Kidney capillary endothelial cell (primary cell): ENCODE data around the gene PDE3B.
A peak's percentile ranks its signal among the peaks of the same experiment; 100 is the strongest.
"Not testable (repeated sequence)": the region's sequence is repeated elsewhere in the genome, so short reads cannot be mapped to it uniquely, and the experiment has no call there.

ENCODE experiments used
- DNase-seq: peaks from one replicate; pipeline ENCODE4 v3.0.0-alpha.2; 2018; ENCODE audit warnings: low spot score

The PDE3B gene

DNA sequence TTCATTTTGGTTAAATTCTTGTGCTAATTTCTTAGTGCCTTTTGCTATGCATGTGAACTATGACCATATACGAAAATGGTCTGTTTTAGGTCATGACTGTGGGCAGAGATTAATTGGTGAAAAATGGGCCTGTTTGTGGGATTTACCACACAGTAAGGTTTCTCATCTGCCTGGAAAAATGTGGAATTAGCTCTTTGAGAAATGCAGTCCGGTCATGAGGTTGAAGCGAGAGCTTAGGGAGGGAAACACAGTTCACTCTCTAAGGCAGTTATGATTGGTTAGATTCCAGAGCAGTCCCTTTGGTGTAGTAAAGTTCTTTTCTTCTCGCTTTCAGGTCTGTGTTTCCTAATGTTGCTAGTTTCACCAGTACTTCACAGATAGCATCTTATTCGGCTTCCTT is 1.2 kb upstream of the PDE3B start:
- DNase-seq = no peak

DNA sequence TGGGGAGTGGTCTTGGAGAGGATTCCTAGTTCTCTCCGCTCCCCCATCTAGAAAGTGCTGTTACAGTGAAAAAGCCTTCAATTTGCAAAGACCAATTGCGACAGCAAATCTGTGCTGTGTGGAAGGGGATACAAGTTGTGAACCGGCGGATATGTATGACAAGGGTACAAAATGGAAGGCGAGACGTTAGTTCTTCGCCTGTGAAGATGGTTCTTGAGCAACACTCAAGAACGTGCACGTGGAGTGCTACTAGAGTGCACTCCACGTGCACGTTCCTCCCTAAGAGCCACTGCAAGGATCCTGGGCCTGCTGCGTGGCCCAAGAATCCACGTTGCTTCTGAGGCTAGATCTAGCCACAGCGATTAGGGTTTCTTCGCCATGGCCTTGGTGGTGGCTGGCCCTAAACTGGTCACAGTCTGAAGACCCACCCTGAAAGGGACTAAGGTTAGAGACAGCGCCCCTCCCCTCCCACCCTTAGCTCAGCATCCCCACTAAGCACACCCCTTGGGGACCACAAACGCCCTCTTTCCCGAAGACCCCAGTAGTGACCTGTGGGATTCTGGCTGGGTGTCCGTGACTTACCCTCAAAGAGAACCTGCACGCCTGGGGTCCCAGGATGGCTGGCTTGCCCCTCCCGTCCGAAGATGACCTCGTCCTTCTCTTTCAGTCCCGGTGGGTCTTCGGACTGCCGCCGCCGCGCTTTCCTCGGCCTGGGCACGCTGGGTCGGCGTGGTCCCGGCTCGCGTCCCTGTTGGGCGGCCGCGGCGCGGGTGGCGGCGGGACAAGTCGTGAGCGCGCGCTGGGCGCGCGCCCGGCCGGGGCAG is 519 bp upstream of the PDE3B start:
- peak; percentile 58 for DNase-seq

DNA sequence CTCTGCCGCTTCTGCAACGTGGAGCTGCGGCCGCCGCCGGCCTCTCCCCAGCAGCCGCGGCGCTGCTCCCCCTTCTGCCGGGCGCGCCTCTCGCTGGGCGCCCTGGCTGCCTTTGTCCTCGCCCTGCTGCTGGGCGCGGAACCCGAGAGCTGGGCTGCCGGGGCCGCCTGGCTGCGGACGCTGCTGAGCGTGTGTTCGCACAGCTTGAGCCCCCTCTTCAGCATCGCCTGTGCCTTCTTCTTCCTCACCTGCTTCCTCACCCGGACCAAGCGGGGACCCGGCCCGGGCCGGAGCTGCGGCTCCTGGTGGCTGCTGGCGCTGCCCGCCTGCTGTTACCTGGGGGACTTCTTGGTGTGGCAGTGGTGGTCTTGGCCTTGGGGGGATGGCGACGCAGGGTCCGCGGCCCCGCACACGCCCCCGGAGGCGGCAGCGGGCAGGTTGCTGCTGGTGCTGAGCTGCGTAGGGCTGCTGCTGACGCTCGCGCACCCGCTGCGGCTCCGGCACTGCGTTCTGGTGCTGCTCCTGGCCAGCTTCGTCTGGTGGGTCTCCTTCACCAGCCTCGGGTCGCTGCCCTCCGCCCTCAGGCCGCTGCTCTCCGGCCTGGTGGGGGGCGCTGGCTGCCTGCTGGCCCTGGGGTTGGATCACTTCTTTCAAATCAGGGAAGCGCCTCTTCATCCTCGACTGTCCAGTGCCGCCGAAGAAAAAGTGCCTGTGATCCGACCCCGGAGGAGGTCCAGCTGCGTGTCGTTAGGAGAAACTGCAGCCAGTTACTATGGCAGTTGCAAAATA is 816 bp downstream of the PDE3B start:
- DNase-seq = peak; percentile 15

DNA sequence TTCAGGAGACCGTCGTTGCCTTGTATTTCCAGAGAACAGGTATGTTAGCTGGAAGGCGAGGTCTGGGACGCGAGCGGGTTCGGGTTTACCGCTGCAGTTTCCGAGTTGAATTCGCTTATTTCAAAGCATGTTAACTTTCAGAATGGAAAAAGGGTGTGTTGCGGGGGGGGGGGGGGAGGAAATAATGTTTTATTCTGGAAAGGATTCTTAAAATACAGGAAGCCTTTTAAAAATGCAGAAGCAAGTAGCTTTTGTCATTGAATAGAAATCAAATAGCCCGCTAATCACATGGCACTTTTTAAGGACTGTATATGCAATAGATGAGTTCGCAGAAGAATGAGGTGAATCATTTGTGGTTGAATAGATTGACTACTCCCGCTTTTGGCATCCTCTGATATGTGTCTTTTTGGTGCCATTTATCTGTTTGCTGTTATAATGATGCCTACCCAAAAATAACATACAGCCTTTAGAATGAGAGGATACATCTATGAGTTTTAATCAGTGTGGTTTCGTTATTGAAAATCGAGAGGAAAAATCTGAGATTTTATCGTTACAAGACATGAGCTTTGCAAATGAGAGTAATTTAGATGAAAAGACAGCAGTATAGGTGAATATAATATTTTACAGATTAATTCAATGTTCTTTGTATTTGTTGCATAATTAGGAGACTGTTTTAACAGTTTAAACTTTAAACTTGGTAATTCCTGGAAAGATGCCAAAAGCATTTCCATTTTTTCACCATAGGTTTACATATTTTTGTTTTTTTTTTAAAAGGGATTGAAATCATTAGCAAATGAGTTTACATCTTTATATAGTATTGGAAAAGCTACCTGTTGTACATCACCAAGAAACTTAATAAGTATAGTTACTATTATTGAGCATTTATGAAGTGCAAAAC is 1.7 kb downstream of the PDE3B start:
- DNase-seq = peak; percentile 41

DNA sequence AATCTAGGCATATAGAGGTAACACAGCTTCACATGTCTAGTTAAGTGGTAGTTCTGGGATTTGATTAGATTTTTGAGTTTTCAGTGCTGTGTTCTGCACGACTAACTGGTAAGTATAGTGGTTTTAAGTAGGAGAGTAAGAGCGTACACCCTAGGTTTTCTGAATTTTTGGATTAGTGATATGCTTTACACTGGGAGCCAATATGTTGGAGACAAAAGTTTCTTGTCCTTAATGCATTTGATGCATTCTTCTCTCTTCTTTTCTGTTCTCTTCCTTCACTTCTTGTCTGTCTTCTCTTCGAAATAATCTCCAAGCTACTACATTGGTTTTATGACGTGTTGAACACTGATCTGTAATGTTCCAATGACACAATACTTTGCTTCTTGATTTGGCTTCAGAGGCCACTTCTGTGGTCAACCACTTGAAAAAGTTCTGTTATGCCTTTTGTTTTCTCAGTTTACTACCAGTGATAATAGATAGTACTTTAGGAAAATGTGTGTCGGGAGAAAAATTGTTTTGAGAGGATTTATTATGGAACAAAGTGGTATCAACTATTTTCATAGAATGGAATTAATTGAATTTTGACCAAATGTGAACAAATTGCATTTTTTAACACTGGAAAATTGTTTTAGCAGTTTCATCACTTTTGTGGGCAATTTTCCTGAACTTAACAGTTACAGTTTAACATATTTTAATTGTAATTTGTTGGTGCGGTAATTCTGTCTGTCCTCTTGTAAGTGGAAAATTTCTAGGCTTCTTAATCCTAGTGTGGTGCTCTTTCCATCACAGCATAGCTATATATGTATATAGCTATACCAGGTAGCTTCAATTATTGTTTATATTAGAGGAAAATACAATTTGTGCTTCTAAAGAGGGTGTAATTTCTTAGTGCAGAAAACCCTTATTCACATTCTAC is 2.6 kb downstream of the PDE3B start:
- no peak for DNase-seq

DNA sequence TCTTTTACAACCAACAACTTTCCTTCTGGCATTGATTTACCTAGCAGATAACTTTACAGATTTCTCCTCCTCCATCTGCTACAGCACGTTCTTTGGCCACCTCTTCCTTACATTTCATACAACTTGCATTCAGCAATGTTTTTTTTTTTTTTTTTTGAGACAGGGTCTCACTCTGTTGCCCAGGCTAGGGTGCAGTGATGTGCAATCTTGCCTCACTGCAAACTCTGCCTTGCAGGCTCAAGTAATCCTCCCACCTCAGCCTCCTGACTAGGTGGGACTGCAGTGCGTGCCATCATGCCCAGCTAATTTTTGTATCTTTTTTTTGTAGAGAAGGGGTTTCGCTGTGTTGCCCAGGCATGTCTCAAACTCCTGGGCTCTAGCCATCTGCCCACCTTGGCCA is 6.5 kb downstream of the PDE3B start:
- DNase-seq = no peak

DNA sequence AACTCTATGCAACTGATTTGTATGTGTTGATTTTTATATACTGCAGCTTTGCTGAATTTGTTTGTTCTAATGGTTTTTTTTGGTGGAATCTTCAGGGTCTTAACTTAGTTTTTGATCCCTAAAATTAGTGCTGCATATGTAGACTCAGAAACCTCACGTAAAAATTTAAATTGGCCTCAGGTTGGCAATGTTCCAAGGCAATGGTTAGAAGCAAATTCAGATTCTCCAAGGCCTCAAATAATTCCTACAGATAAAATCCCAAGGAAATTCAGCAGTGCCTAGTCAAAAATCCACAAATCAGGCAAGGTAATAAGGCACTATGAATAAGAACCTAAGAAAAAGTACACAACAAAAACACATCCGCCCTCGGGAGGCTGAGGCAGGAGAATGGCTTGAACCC is 9.5 kb downstream of the PDE3B start:
- no peak for DNase-seq

DNA sequence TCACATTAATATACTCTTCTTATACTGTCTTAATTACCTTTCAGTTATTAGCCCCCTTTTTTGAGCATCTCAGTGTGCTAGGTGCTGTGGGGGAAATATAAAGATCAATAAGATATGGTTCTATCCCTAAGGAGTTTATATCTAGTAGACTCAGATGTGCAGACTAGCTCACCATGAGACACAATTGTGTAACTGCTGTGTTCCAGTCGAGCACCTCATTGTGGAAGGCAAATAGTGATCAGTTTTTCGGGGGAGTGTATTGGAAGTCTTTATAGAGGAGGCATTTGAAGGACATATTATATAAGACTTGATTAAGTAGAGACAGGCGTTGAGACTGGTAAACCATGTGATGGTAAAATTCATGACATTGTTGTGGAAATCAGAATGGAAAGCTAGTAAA is 11.8 kb downstream of the PDE3B start:
- no peak for DNase-seq

DNA sequence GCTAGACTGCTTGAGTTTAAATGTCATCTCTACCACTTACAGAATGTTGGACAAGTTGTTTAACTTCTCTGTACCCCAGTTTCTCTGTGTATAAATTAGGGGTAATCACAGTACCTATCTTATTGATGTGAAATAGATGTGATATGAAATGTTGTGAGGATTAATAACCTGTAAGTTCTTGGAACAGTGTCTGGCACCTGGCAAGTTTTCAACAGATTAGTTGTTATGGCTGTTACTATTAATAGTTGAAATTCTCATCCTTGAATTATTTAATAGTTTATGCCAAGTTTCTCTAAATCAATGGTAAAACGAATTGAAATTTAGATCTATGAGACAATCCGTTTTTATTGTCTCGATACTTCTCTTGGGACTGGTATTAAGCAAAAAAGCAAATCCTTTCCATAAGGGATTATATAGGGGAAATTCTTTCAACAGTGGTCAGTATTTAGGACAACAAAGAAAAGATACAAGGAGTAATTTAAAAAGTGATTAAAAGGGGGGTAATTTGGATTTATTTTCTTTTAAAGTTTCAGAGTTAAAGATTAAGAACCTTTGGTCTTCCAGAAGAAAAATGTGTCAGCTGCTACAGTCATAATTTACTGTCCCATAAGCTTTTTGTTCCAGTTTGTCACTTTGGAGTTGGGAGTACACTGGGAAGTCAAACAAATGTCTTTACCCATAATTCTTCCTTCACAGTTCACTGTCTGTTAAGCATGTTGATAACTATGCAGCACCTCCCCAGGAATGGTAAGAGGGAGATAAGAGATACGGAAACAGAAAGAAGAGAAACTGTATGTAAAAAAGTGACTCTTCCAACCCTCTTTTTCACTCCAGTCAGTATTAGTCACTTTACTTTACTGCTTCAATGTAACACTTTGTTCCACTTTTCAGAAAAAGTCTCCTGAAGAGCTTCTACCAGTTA is 13.2 kb downstream of the PDE3B start:
- no peak for DNase-seq

DNA sequence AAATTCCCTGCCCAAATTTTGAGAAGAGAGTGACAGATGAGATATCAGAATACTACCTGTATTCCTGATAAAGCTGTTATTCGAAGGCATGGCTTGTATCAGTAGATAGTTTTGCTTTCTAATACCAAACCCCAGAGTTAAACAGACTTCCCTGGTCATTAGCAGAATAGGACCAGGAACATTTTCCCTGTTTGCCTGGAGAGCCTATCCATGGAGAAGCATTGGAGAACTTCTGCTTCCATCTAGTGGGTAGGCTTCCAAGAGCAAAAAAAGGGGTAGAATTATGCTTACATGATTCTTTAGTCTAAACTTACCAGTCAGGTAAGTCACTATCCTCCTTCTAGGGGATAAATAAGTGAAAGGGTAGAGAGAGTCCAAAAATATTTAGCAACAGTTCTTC is 14.2 kb downstream of the PDE3B start:
- DNase-seq = no peak

DNA sequence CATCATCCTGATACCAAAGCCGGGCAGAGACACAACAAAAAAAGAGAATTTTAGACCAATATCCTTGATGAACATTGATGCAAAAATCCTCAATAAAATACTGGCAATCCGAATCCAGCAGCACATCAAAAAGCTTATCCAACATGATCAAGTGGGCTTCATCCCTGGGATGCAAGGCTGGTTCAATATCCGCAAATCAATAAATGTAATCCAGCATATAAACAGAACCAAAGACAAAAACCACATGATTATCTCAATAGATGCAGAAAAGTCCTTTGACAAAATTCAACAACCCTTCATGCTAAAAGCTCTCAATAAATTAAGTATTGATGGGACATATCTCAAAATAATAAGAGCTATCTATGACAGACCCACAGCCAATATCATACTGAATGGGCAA is 21.3 kb downstream of the PDE3B start:
- DNase-seq = not testable (repeated sequence)

DNA sequence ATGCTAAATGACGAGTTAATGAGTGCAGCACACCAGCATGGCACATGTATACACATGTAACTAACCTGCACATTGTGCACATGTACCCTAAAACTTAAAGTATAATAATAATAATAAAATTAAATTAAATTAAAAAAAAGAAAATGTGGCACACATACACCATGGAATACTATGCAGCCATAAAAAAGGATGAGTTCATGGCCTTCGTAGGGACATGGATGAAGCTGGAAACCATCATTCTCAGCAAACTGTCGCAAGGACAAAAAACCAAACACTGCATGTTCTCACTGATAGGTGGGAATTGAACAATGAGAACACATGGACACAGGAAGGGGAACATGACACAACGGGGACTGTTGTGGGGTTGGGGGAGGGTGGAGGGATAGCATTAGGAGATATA is 23.7 kb downstream of the PDE3B start:
- not testable (repeated sequence) for DNase-seq

DNA sequence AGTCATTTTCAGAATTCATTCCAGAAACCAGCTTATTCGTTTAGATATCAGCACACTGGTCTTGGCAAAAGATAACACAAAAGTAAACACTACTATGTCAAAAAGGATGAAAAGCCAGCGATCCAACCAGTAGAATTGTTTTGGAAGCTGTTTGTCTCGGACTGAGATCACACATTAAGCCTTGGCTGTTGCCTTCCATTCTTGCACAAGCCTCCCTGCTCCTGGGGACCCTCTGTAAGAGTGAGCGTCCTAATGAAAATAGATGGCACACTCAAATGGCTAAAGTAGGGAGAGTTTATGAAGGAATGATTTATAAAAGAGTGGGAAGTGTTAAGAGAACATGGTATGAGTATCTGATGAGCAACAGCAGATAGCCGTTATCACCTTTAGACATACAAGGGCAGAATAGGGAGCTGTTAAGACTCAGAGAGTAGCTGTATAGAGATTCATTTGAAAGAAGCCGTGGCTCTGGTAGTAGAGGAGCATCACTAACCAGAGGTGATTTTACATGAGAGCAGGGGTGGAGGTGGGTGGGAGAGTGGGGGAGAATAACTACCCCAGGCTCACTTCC is 25.2 kb downstream of the PDE3B start:
- DNase-seq = no peak

DNA sequence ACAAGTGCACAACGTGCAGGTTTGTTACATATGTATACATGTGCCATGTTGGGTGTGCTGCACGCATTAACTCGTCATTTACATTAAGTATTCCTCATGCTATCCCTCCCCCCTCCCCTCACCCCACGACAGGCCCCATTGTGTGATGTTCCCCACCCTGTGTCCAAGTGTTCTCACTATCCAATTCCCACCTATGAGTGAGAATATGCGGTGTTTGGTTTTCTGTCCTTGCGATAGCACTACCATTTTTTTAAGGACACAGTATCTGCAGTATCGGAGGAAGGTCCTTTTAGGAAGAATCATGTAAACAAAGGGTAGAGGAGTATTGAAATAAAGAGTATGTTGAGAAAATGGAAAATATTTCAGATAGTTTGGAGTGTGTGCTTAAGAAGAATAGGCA is 25.9 kb downstream of the PDE3B start:
- no peak for DNase-seq

DNA sequence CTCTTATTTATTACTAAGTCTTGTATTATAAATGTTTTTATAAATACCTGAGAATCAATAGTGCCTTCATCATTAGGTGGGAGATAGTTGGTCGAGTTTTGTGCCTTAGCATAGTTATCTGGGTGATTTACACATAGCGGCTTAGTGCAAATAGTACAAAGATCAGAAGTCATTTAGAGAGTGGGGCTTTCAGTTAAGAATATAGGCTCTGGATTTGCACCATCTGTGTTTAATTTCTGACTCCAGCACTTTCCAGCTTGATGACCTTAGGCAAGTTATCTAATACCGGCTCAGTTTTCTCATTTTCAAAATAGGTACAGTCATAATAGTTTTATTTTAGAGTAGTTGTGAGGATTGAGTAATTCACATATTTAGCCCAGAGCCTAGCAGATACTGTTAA is 26.4 kb downstream of the PDE3B start:
- DNase-seq = no peak

DNA sequence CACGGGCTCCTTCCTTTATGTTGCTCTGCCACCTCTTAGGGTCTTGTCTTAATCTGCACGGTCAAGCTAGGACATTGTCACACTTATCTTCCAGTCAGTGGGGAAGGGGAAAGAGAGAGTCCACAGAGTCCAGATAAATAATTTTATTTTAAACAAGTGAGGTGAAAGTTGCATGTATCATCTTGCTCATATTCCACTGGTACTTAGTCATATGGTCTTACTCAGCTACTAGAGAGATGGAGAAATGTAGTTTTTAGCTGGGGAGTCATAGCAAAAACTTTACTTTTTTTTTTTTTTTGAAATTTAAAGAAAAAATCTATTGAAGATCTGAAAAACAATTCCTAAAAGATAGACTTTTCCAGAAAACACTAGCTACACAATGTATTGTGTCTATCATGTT is 29.0 kb downstream of the PDE3B start:
- no peak for DNase-seq

DNA sequence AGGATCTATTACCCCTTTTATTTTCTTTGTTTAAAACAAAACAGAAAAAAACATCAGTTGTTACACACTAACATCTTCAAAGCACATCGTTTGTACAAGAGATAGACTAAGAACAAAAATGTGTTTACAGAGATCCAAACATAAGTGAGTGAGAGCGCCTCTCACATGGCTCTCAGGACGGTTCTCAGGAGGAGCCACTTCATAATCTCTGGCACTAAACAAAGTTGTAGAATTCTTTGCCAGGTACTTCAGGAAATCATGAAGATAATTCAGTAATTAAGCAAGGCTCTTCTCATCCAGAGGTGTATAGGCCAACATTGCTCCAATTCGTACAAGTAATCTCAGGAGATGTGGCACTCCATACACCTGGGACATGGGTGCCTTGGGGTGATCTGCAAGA is 29.8 kb downstream of the PDE3B start:
- DNase-seq = no peak

DNA sequence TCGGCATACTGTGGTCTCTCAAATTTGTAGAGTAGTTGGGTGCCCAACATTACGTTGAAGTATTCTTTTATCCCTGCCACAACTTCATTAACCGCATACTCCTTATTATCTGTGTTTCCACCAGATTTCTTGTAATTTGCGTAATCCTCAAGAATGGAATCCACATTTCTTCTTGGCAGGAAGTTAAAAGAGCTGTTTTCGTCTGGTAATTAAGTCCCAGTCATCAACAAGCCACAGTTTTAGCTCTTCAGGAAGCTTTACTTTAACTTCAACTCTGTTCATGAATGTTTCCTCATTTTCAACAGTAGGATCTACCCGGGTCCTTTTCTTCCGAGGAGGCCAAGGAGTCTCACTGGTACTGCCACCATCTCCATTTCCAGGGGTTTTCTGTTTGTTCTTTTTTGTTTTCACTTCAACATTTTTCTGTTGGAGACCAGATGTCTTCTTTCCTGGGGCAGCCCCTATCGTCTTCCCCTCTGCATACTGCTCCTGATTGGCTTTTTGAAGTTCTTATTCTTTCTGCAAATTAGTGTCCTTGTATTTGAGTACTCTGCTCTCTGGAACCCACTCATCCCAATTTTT is 30.3 kb downstream of the PDE3B start:
- no peak for DNase-seq

DNA sequence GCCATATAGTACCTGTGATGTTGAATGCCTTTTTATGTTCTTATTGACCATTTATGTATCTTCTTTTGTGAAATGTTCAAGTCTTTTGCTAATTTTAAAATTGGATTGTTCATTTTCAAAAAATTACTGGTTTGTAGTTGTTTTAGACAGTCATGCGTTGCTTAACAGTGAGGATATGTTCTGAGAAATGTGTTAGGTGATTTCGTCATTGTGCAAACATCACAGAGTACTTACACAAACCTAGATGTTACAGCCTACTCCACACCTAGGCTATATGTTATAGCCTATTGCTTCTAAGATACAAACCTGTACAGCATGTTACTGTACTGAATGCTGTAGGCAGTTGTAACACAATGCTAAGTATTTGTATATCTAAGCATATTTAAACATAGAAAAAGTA is 32.5 kb downstream of the PDE3B start:
- DNase-seq = no peak

DNA sequence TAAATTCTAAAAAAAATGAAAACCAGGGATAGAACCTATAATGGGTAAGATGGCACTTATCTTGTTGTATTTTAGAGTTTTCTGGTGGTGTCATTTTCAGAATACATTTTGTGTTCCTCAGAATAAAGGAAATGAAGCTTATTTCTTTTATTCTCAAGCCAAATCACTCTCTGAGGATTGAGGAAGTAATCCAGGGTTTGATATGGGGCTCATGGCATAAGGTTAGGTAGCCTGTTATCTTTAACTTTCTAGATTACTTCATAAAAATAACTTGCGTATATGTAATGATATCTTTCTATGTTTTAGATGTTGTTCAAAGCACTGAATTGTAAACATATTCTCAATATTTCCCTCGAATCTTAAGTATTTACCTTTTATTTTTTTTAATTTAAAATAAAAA is 33.5 kb downstream of the PDE3B start:
- DNase-seq = no peak
